Measurements from ENCODE around the gene SORBS2. TPM values are rescaled to one million over a fixed set of nuclear protein-coding genes. Genes with fewer than 3 reads are reported as not detected.

Gene SORBS2
- total RNA-seq, 1 experiment from 2014 or later, result 44.5 TPM

DNA sequence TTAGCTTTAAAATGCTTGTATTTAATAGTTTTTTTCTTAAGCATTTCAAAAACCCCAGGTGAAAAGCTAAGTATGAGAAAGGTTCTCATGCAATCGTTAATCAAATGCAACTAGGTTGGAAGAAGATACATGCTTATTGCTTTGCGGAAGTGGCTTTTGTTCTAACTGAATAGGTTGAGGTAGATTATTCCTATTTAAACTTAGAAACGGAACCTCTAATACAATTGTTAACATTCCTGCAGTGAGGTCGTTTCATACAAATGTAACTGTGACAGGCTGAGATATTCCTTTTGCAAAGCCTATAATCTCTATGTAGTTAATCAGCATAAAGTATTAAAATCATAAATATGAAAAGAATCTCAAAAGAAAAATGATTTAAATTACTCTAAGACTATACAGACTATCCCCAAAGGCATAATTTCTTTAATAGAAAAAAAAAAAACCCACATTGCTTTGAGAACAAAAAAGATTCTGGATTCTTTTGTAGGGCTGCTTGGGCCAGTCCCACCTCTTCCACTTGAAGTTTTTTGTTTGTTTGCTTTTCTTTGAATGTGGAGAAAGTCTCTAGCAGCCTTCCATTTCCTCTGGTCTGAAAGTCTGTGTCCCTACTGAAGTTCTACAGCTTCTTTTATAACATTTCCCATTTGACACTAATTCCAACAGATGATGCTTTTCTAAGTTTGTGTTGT lies 25.6 kb upstream of the SORBS2 start:
- CTCF ChIA-PET, result interaction anchor here (1.0 to 2.1 kb wide), 4 partner anchors 26 to 199 kb away, joined by 3 to 6 read pairs (median 5); partner anchors contain the start of gene SORBS2
- peaks cover 4% of the 10 kb centered on the region for H3K36me3 Mint-ChIP-seq
- H3K4me3 Mint-ChIP-seq, result peak overlapping the region; percentile 36; the same call in 1 of the 2 replicates
- ATAC-seq (peak; percentile 3; the same call in 1 of the 2 replicates), DNase-seq (ENCODE audit: low spot score) (no peak)
- no peaks in the 10 kb centered on the region for H3K27me3 Mint-ChIP-seq (ENCODE audit: low read depth)
- peaks cover 16% of the 10 kb centered on the region for H3K4me1 Mint-ChIP-seq
- peak overlapping the region; percentile 98 for H3K27ac Mint-ChIP-seq
- POLR2A ChIA-PET, result interaction anchor here (1.0 kb wide), 1 partner anchor 198 kb away, joined by 3 read pairs; no protein-coding TSS in a partner anchor
- H3K9me3 Mint-ChIP-seq, result peaks cover 5% of the 10 kb centered on the region
- TF ChIP-seq MYBL2 (CRISPR knock-in tag; IDR thresholded peaks at IDR 0.05) (no peak), ETV6 (CRISPR knock-in tag; IDR thresholded peaks at IDR 0.05) (0 out of 2 replicates have a peak, but pooled peaks have one; percentile 21), ZBTB21 (CRISPR knock-in tag; IDR thresholded peaks at IDR 0.05; ENCODE audit: borderline replicate concordance) (no peak)

DNA sequence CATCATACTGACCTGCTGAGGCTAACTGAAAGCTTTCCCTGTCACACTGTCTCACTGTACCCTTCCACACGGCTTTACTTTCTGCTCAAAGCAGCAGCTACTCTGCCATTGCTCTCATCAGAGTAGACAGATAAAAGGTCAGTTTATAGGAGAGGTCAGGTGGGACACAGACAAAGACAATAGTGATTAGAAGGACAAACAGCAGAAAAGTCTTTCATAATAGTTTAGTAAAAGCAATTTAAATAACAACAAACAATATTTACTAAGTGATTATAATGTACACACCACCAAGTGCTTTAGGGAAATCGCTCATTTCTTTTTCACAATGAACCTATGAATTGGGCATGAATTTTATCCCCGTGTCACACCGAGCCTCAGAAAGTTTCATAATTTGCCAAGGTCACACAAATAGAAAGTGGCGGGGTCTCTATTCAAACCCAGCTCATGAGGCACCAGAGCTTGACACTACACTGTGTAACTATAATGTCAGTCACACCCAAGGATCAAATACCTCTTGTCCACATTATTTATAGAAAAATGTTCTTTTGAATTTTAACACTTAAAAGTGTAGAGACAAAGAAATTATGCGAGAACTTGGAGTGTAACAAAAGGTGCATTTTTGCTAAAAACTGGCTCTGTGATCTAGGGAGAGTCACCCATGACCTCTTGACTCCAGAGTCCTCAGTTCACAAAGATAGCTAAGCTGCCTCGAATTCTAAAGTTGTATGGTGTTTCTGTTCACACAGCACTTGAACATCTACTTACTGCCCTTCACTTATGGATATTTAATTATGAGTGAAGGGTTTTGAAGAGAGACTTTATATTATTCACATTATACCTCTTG lies 24.5 kb upstream of the SORBS2 start:
- Mint-ChIP-seq H3K36me3 (no peaks in the 10 kb centered on the region), H3K9me3 (no peaks in the 10 kb centered on the region), H3K27ac (peak overlapping the region; percentile 98), H3K4me3 (peak overlapping the region; percentile 28), H3K27me3 (ENCODE audit: low read depth) (no peaks in the 10 kb centered on the region), H3K4me1 (peaks cover 17% of the 10 kb centered on the region)
- ATAC-seq, result no peak; the same call in 1 of the 2 replicates
- DNase-seq (ENCODE audit: low spot score), result no peak
- CTCF ChIA-PET, result interaction anchor here (1.0 to 1.7 kb wide), 3 partner anchors 185 to 196 kb away, joined by 4 to 6 read pairs (median 5); no protein-coding TSS in a partner anchor
- POLR2A ChIA-PET, result no interaction called here
- TF ChIP-seq, protein P1, sequence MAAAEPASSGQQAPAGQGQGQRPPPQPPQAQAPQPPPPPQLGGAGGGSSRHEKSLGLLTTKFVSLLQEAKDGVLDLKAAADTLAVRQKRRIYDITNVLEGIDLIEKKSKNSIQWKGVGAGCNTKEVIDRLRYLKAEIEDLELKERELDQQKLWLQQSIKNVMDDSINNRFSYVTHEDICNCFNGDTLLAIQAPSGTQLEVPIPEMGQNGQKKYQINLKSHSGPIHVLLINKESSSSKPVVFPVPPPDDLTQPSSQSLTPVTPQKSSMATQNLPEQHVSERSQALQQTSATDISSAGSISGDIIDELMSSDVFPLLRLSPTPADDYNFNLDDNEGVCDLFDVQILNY (CRISPR knock-in tag; IDR thresholded peaks at IDR 0.05), result no peak
- TF ChIP-seq, protein P2, sequence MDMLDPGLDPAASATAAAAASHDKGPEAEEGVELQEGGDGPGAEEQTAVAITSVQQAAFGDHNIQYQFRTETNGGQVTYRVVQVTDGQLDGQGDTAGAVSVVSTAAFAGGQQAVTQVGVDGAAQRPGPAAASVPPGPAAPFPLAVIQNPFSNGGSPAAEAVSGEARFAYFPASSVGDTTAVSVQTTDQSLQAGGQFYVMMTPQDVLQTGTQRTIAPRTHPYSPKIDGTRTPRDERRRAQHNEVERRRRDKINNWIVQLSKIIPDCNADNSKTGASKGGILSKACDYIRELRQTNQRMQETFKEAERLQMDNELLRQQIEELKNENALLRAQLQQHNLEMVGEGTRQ (CRISPR knock-in tag; IDR thresholded peaks at IDR 0.05), result peak; percentile 54

DNA sequence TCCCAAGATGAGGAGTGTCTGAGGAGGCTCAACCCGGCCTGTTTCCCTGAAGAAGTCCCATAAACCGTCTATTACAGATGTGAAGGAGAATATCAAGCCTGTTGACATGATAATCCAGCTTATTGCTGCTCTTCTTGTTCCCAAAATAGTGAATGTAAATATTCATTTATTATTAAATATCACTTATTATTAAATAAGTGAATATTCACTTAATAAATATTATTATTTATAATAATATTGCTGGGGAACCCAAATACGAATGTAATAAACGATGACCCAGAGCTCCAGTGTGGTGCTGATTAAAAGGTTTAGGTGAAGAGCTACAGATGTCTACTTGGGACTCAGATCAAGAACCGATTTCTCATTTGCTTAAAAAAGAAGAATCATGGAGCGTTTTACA lies 23.8 kb upstream of the SORBS2 start:
- Mint-ChIP-seq H3K27ac (peak overlapping the region; percentile 98), H3K4me1 (peaks cover 24% of the 10 kb centered on the region), H3K36me3 (no peaks in the 10 kb centered on the region), H3K9me3 (no peaks in the 10 kb centered on the region), H3K27me3 (ENCODE audit: low read depth) (peaks cover 2% of the 10 kb centered on the region; the same call in 1 of the 2 replicates), H3K4me3 (peak overlapping the region; percentile 28)
- no peak for TF ChIP-seq TCF7 (CRISPR knock-in tag; IDR thresholded peaks at IDR 0.05; ENCODE audit: low read depth)
- TF ChIP-seq HMGA2 (CRISPR knock-in tag; IDR thresholded peaks at IDR 0.05), result peak; percentile 98
- TF ChIP-seq ZNF423 (CRISPR knock-in tag; IDR thresholded peaks at IDR 0.05), result no peak
- TF ChIP-seq, protein P1 (CRISPR knock-in tag; IDR thresholded peaks at IDR 0.05), result no peak
- ATAC-seq (no peak), DNase-seq (ENCODE audit: low spot score) (no peak)
- ChIA-PET POLR2A (interaction anchor here (0.6 kb wide), 1 partner anchor 30 kb away, joined by 9 read pairs; no protein-coding TSS in a partner anchor), CTCF (interaction anchor here (1.0 to 1.7 kb wide), 2 partner anchors 186 to 195 kb away, joined by 4 to 5 read pairs; no protein-coding TSS in a partner anchor)

DNA sequence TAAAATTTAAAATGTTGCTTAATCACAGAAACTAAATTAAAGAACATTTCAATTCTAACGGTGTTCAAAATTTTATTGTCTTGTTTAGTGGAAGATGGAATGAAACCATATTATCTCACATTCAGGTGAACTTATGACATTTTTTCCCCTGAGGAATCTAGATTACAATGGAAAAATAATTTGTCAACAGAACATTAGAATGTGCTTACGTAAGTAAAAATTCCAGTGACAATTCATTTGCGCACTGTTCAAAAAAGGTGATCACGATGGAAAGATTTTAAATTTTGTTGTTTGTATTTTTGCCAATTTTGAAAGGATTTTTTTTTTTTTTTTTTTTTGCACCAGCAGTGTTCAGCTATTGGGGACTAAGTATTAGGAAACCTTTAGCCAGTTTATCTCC lies 23.3 kb upstream of the SORBS2 start:
- Mint-ChIP-seq H3K4me1 (peaks cover 27% of the 10 kb centered on the region), H3K27ac (peak overlapping the region; percentile 89), H3K27me3 (ENCODE audit: low read depth) (peaks cover 3% of the 10 kb centered on the region; the same call in 1 of the 2 replicates), H3K9me3 (no peaks in the 10 kb centered on the region; the same call in 1 of the 2 replicates), H3K4me3 (no peak overlapping the region), H3K36me3 (no peaks in the 10 kb centered on the region)
- ChIA-PET POLR2A (interaction anchor here (0.6 kb wide), 1 partner anchor 30 kb away, joined by 9 read pairs; no protein-coding TSS in a partner anchor), CTCF (interaction anchor here (1.0 kb wide), 1 partner anchor 195 kb away, joined by 4 read pairs; no protein-coding TSS in a partner anchor)
- no peak for DNase-seq (ENCODE audit: low spot score)
- no peak for ATAC-seq
- TF ChIP-seq, protein P3, sequence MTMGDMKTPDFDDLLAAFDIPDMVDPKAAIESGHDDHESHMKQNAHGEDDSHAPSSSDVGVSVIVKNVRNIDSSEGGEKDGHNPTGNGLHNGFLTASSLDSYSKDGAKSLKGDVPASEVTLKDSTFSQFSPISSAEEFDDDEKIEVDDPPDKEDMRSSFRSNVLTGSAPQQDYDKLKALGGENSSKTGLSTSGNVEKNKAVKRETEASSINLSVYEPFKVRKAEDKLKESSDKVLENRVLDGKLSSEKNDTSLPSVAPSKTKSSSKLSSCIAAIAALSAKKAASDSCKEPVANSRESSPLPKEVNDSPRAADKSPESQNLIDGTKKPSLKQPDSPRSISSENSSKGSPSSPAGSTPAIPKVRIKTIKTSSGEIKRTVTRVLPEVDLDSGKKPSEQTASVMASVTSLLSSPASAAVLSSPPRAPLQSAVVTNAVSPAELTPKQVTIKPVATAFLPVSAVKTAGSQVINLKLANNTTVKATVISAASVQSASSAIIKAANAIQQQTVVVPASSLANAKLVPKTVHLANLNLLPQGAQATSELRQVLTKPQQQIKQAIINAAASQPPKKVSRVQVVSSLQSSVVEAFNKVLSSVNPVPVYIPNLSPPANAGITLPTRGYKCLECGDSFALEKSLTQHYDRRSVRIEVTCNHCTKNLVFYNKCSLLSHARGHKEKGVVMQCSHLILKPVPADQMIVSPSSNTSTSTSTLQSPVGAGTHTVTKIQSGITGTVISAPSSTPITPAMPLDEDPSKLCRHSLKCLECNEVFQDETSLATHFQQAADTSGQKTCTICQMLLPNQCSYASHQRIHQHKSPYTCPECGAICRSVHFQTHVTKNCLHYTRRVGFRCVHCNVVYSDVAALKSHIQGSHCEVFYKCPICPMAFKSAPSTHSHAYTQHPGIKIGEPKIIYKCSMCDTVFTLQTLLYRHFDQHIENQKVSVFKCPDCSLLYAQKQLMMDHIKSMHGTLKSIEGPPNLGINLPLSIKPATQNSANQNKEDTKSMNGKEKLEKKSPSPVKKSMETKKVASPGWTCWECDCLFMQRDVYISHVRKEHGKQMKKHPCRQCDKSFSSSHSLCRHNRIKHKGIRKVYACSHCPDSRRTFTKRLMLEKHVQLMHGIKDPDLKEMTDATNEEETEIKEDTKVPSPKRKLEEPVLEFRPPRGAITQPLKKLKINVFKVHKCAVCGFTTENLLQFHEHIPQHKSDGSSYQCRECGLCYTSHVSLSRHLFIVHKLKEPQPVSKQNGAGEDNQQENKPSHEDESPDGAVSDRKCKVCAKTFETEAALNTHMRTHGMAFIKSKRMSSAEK (CRISPR knock-in tag; IDR thresholded peaks at IDR 0.05; ENCODE audit: borderline replicate concordance), result no peak
- no peak for TF ChIP-seq IRF2 (CRISPR knock-in tag; IDR thresholded peaks at IDR 0.05; ENCODE audit: borderline replicate concordance, low read depth)
- TF ChIP-seq ZNF317 (CRISPR knock-in tag; IDR thresholded peaks at IDR 0.05; ENCODE audit: borderline replicate concordance, low read depth), result no peak
- TF ChIP-seq, protein P2 (CRISPR knock-in tag; IDR thresholded peaks at IDR 0.05), result no peak
- TF ChIP-seq, protein P4, sequence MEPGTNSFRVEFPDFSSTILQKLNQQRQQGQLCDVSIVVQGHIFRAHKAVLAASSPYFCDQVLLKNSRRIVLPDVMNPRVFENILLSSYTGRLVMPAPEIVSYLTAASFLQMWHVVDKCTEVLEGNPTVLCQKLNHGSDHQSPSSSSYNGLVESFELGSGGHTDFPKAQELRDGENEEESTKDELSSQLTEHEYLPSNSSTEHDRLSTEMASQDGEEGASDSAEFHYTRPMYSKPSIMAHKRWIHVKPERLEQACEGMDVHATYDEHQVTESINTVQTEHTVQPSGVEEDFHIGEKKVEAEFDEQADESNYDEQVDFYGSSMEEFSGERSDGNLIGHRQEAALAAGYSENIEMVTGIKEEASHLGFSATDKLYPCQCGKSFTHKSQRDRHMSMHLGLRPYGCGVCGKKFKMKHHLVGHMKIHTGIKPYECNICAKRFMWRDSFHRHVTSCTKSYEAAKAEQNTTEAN (CRISPR knock-in tag; IDR thresholded peaks at IDR 0.05), result no peak
- no peak for TF ChIP-seq ZNF138 (CRISPR knock-in tag; conservative IDR thresholded peaks at IDR 0.05)

Data from WTC11 (cell line).